ENCODE data around the gene ANKMY1. TPM values are rescaled to one million over a fixed set of nuclear protein-coding genes. Genes with fewer than 3 reads are reported as not detected.

Gene ANKMY1
- polyA plus RNA-seq, 2 of the 4 experiments (the other 2 are of a cell fraction), result 10.6 to 16.5 TPM

DNA sequence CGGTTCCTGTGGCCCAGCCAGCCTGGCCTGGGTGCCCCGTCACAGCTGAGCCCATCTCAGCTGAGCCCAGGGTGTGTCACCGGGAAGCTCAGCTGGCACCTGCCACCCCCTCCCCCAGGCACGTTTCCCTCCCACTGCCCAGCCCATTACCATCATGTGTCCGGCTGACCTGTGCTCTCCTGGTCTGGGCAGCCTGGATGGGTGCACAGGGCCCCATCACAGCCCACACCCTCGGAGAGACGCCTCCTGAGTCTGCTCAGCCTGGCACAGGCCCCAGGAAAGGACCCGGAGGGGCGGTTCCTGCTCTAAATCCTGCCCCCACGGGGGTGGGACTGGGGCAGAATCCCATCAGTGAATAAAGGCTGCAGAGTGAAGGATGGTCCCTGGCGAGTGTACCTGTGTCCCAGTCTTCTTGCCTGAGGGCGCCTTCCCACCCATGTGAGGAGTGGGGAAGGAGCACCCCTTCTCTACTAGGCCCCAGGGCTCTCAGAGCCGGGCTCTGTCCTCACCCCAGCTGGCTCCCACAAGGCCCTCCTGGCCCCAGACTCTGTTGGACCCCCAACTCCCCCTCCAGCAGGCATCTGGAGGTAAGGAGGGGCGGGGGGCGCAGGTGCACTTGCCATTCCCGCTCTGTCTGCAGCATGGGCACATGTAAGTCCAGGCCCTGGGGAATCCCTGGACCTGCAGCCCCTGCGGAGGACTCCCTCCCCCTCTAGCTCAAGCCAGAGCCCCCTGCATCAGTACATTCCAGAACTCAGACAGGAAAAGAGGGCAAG is 101.2 kb downstream of the ANKMY1 start:
- Histone ChIP-seq H3K27ac (peak overlapping the region in 1 of 2 experiments; percentile 36; a peak in 1 of 6 replicates), H3K9me3 (no peaks in the 10 kb centered on the region), H3K4me3 (no peak overlapping the region), H3K4me2 (no peak overlapping the region), H3K4me1 (peaks cover 49% of the 10 kb centered on the region)
- TF ChIP-seq HEYL (CRISPR knock-in tag; IDR thresholded peaks at IDR 0.05) (no peak), ZSCAN20 (CRISPR knock-in tag; IDR thresholded peaks at IDR 0.05) (no peak), RAD21 (conservative IDR thresholded peaks at IDR 0.05 in 1 of 2, IDR thresholded peaks at IDR 0.05 in 1 of 2) (no peak), EP300 (IDR thresholded peaks at IDR 0.05) (no peak), RNF2 (IDR thresholded peaks at IDR 0.05; ENCODE audit: borderline replicate concordance, low read depth) (no peak), CEBPB (IDR thresholded peaks at IDR 0.05) (no peak), JUN (IDR thresholded peaks at IDR 0.05) (no peak), KDM1A (IDR thresholded peaks at IDR 0.05; ENCODE audit: low read depth) (no peak)
- TF ChIP-seq, protein P1, sequence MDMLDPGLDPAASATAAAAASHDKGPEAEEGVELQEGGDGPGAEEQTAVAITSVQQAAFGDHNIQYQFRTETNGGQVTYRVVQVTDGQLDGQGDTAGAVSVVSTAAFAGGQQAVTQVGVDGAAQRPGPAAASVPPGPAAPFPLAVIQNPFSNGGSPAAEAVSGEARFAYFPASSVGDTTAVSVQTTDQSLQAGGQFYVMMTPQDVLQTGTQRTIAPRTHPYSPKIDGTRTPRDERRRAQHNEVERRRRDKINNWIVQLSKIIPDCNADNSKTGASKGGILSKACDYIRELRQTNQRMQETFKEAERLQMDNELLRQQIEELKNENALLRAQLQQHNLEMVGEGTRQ (IDR thresholded peaks at IDR 0.05), result no peak
- TF ChIP-seq, protein P2, sequence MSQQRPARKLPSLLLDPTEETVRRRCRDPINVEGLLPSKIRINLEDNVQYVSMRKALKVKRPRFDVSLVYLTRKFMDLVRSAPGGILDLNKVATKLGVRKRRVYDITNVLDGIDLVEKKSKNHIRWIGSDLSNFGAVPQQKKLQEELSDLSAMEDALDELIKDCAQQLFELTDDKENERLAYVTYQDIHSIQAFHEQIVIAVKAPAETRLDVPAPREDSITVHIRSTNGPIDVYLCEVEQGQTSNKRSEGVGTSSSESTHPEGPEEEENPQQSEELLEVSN (IDR thresholded peaks at IDR 0.05; ENCODE audit: borderline replicate concordance, low read depth), result no peak
- TF ChIP-seq, protein P3, sequence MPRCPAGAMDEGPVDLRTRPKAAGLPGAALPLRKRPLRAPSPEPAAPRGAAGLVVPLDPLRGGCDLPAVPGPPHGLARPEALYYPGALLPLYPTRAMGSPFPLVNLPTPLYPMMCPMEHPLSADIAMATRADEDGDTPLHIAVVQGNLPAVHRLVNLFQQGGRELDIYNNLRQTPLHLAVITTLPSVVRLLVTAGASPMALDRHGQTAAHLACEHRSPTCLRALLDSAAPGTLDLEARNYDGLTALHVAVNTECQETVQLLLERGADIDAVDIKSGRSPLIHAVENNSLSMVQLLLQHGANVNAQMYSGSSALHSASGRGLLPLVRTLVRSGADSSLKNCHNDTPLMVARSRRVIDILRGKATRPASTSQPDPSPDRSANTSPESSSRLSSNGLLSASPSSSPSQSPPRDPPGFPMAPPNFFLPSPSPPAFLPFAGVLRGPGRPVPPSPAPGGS (IDR thresholded peaks at IDR 0.05), result no peak
- TF ChIP-seq, protein P4, sequence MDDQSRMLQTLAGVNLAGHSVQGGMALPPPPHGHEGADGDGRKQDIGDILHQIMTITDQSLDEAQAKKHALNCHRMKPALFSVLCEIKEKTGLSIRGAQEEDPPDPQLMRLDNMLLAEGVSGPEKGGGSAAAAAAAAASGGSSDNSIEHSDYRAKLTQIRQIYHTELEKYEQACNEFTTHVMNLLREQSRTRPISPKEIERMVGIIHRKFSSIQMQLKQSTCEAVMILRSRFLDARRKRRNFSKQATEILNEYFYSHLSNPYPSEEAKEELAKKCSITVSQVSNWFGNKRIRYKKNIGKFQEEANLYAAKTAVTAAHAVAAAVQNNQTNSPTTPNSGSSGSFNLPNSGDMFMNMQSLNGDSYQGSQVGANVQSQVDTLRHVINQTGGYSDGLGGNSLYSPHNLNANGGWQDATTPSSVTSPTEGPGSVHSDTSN (IDR thresholded peaks at IDR 0.05), result no peak
- no peak for FAIRE-seq
- WGBS (ENCODE audit: missing lambda C conversion rate), result 71% methylated on average over 12 of the region's 17 CpGs
- DNase-seq (ENCODE audit: low read depth in 1 of 2, low spot score in 1 of 2), result no peak
- peak in 1 of 2 experiments; percentile 7; a peak in 3 of 6 replicates for ATAC-seq
- POLR2A ChIA-PET, result no interaction called here
- CTCF ChIA-PET, result interaction anchor here (0.6 to 4.5 kb wide), 2 partner anchors 224 to 634 kb away, joined by 3 to 26 read pairs; no protein-coding TSS in a partner anchor

DNA sequence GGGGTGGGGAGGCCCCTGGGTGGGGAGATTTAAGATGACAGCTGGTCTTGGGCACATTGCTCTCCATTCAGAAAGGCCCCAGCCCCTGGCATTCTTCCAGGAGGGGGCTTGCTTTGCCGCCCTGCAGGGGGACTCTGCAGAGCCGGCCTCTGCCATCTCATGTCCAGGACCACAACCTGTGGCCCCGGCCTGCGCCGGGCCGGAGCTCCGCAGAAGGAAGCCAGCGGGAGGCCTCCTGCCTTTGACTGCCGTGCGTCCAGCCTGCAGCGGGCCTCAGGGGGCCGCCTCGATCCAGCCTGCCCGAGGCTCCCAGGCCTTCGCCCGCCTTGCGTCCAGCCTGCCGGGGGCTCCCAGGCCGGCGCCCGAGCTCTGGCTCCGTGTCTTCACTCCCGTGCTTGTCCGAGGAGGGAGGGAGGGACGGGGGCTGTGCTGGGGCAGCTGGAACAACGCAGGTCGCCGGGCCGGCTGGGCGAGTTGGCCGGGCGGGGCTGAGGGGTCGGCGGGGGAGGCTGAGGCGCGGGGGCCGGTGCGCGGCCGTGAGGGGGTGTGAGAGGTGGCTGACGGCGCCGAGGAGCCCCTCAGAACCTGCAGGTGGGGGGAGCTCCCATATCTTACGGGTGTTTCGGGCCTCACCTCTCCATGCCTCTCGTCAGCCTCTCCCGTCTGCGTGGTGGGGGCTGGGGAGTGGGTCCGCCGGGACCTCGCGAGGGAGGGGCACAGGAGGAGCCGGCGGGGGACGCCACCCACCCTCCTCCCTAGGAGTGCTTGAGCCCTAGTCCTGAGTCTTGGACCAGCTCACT is 101.9 kb downstream of the ANKMY1 start:
- Histone ChIP-seq H3K27ac (peak overlapping the region in 1 of 2 experiments; percentile 54; a peak in 2 of 6 replicates), H3K4me3 (no peak overlapping the region), H3K4me2 (no peak overlapping the region), H3K4me1 (peaks cover 57% of the 10 kb centered on the region), H3K9me3 (no peaks in the 10 kb centered on the region)
- ATAC-seq (no peak), FAIRE-seq (no peak), DNase-seq (ENCODE audit: low read depth in 1 of 2, low spot score in 1 of 2) (no peak)
- TF ChIP-seq MAZ (IDR thresholded peaks at IDR 0.05; ENCODE audit: borderline replicate concordance, low read depth, low read length) (no peak), PHF8 (IDR thresholded peaks at IDR 0.05; ENCODE audit: borderline replicate concordance, low read depth) (no peak), ESRRA (IDR thresholded peaks at IDR 0.05; ENCODE audit: borderline replicate concordance, low read length) (no peak), ZC3H11A (IDR thresholded peaks at IDR 0.05) (no peak), HDAC2 (IDR thresholded peaks at IDR 0.05) (no peak), RFX5 (IDR thresholded peaks at IDR 0.05) (no peak), RARB (CRISPR knock-in tag; IDR thresholded peaks at IDR 0.05) (no peak), SMC3 (IDR thresholded peaks at IDR 0.05) (no peak)
- TF ChIP-seq, protein P5, sequence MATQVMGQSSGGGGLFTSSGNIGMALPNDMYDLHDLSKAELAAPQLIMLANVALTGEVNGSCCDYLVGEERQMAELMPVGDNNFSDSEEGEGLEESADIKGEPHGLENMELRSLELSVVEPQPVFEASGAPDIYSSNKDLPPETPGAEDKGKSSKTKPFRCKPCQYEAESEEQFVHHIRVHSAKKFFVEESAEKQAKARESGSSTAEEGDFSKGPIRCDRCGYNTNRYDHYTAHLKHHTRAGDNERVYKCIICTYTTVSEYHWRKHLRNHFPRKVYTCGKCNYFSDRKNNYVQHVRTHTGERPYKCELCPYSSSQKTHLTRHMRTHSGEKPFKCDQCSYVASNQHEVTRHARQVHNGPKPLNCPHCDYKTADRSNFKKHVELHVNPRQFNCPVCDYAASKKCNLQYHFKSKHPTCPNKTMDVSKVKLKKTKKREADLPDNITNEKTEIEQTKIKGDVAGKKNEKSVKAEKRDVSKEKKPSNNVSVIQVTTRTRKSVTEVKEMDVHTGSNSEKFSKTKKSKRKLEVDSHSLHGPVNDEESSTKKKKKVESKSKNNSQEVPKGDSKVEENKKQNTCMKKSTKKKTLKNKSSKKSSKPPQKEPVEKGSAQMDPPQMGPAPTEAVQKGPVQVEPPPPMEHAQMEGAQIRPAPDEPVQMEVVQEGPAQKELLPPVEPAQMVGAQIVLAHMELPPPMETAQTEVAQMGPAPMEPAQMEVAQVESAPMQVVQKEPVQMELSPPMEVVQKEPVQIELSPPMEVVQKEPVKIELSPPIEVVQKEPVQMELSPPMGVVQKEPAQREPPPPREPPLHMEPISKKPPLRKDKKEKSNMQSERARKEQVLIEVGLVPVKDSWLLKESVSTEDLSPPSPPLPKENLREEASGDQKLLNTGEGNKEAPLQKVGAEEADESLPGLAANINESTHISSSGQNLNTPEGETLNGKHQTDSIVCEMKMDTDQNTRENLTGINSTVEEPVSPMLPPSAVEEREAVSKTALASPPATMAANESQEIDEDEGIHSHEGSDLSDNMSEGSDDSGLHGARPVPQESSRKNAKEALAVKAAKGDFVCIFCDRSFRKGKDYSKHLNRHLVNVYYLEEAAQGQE (IDR thresholded peaks at IDR 0.05), result no peak
- ChIA-PET POLR2A (interaction anchor here (1.2 kb wide), 1 partner anchor 130 kb away, joined by 3 read pairs; the partner anchor contains the start of gene CAPN10), CTCF (interaction anchor here (1.3 to 4.5 kb wide), 3 partner anchors 7 to 223 kb away, joined by 3 to 26 read pairs (median 4); no protein-coding TSS in a partner anchor)
- WGBS (ENCODE audit: missing lambda C conversion rate), result 93% methylated on average over 39 of the region's 55 CpGs
